ENCODE measurements around the gene GRK4. TPM values are rescaled to one million over a fixed set of nuclear protein-coding genes. Genes with fewer than 3 reads are reported as not detected.
A peak's percentile ranks its signal among the peaks of the same experiment; 100 is the strongest.

Gene GRK4
- total and polyA plus RNA-seq, 10 of the 15 experiments (the other 5 are each of a cell fraction or from before 2014, with no cell fraction given): 1.1 to 4.0 (median 2.5) TPM

- RAD21 ChIA-PET (ENCODE audit: unreplicated experiment): interaction anchor here (1.0 to 4.5 kb wide), 8 partner anchors 8 to 426 kb away, joined by 3 to 35 read pairs (median 4); partner anchors contain the start of gene FAM193A
- H3K27me3 ChIP-seq (replicated peaks in 1 of 2; ENCODE audit: control insufficient read depth in 2 of 2, insufficient read depth in 2 of 2, low read length in 1 of 2): no peaks in the 10 kb centered on the region
- H3K9ac ChIP-seq (ENCODE audit: control insufficient read depth, insufficient read depth, low read length): peak overlapping the region; percentile 96
- H3K4me2 ChIP-seq (ENCODE audit: control insufficient read depth, insufficient read depth): peak overlapping the region; percentile 70
- peaks cover 52% of the 10 kb centered on the region for H3K79me2 ChIP-seq (ENCODE audit: control insufficient read depth, insufficient read depth, low read length)
- ATAC-seq (peak; percentile 50), DNase-seq (ENCODE audit: low read depth, low spot score) (no peak), FAIRE-seq (peak; percentile 65)
- peak overlapping the region; percentile 91 for H3K27ac ChIP-seq (ENCODE audit: control insufficient read depth, insufficient read depth)
- peak overlapping the region; percentile 31; the same call in 1 of the 2 replicates for H2AFZ ChIP-seq (ENCODE audit: control insufficient read depth, low read depth, low read length)
- H3K36me3 ChIP-seq (ENCODE audit: control insufficient read depth in 2 of 2, insufficient read depth in 2 of 2, low read length in 1 of 2): peaks cover 3 to 15% of the 10 kb centered on the region in 2 experiments
- in situ Hi-C loops (cut with MboI) (no loop called here), intact Hi-C loops (cut with micrococcal nuclease; ENCODE audit: unreplicated experiment) (loop anchor here (2.0 to 5.0 kb wide), 4 partner anchors 79 to 265 kb away; partner anchors contain the start of gene ADD1)
- SMC1A ChIA-PET (ENCODE audit: uncharacterized antibody, unreplicated experiment): interaction anchor here (0.7 to 3.6 kb wide), 7 partner anchors 8 to 199 kb away, joined by 3 to 19 read pairs (median 4); no protein-coding TSS in a partner anchor
- peaks cover 20% of the 10 kb centered on the region for H3K4me1 ChIP-seq (ENCODE audit: control insufficient read depth, insufficient read depth, low read length)
- H3K9me3 ChIP-seq (replicated peaks; ENCODE audit: control insufficient read depth, insufficient read depth, low read length): no peaks in the 10 kb centered on the region; the same call in 1 of the 3 replicates
- H3K4me3 ChIP-seq: peak overlapping the region; percentile 78
- BruUV-seq (replicated peaks): no TSS peak
- TF ChIP-seq PKNOX1 (IDR thresholded peaks at IDR 0.05) (no peak), NFIC (IDR thresholded peaks at IDR 0.05; ENCODE audit: low read depth, low read length) (peak; percentile 36; the same call in 1 of the 2 replicates), RUNX3 (IDR thresholded peaks at IDR 0.05; ENCODE audit: low read length) (peak; percentile 79), RELB (IDR thresholded peaks at IDR 0.05; ENCODE audit: low read depth) (no peak), CTCF (IDR thresholded peaks at IDR 0.05 in 2 of 3, conservative IDR thresholded peaks at IDR 0.05 in 1 of 3; ENCODE audit: control insufficient read depth in 2 of 3, extremely low read depth in 1 of 3, insufficient read depth in 1 of 3, low read depth in 3 of 3, low read length in 3 of 3) (peak in 2 of 3 experiments; percentile 2 to 4; a peak in 1 of 6 replicates), CREM (IDR thresholded peaks at IDR 0.05; ENCODE audit: low read depth) (0 out of 2 replicates have a peak, but pooled peaks have one; percentile 12), ZBTB4 (CRISPR knock-in tag; IDR thresholded peaks at IDR 0.05) (no peak), BMI1 (IDR thresholded peaks at IDR 0.05; ENCODE audit: borderline replicate concordance) (no peak)
- under 1% methylated on average over 14 of the region's 14 CpGs for WGBS (ENCODE audit: insufficient coverage, insufficient replicate concordance, low lambda C conversion rate, missing lambda C conversion rate)
- CTCF ChIA-PET: interaction anchor here (0.6 to 3.4 kb wide), 14 partner anchors 9 to 742 kb away, joined by 3 to 28 read pairs (median 3); no protein-coding TSS in a partner anchor
- POLR2A ChIA-PET: interaction anchor here (0.5 to 3.1 kb wide), 7 partner anchors 8 to 349 kb away, joined by 3 to 22 read pairs (median 4); no protein-coding TSS in a partner anchor
- peaks cover 11% of the 10 kb centered on the region for H4K20me1 ChIP-seq (ENCODE audit: control insufficient read depth, insufficient read depth)
These were observed 1.4 kb upstream of the GRK4 start for GRCh38 chr4:2961811-2962441.
